Endothelial cell (in vitro differentiated cells): Measurements from ENCODE around the gene KCNE1. TPM values are rescaled to one million over a fixed set of nuclear protein-coding genes. Genes with fewer than 3 reads are reported as not detected.

Source experiments
- DNase-seq: peaks from one replicate; pipeline ENCODE4 v3.0.0; 2021; ENCODE audit warnings: low spot score
- H3K27ac Mint-ChIP-seq: one replicate; pipeline ENCODE4 v1.8.0; 2021; ENCODE audit warnings: mixed read lengths, inconsistent platforms; ENCODE audit not compliant: unreplicated experiment
- H3K27me3 Mint-ChIP-seq: one replicate; pipeline ENCODE4 v1.8.0; 2021; ENCODE audit warnings: mild to moderate bottlenecking, moderate library complexity, mixed read lengths, inconsistent platforms; ENCODE audit not compliant: unreplicated experiment
- H3K36me3 Mint-ChIP-seq: one replicate; pipeline ENCODE4 v1.8.0; 2021; ENCODE audit warnings: mild to moderate bottlenecking, low read depth, mixed read lengths, inconsistent platforms; ENCODE audit not compliant: unreplicated experiment
- H3K4me1 Mint-ChIP-seq: one replicate; pipeline ENCODE4 v1.8.0; 2021; ENCODE audit warnings: mild to moderate bottlenecking, mixed read lengths, inconsistent platforms; ENCODE audit not compliant: unreplicated experiment
- H3K4me3 Mint-ChIP-seq: one replicate; pipeline ENCODE4 v1.8.0; 2021; ENCODE audit warnings: mild to moderate bottlenecking, mixed read lengths, inconsistent platforms; ENCODE audit not compliant: unreplicated experiment
- H3K9me3 Mint-ChIP-seq: one replicate; pipeline ENCODE4 v1.8.0; 2021; ENCODE audit warnings: mixed read lengths, inconsistent platforms; ENCODE audit not compliant: unreplicated experiment
- CTCF ChIP-seq: fragments of 200-600 bp; sonication (generic); IDR thresholded peaks from one replicate; pipeline ENCODE4 v1.5.0; 2021; ENCODE audit warnings: antibody characterized with exemption; ENCODE audit not compliant: unreplicated experiment
- total RNA-seq: library from RNA; stranded (reverse); fragmentation: NEBNext Ultra II Directional; extraction: Animal tissue kit (Norgen Biotek cat#: 25700); gene quantifications from one replicate; pipeline ENCODE4 v1.2.1, GENCODE V29; 2021; ENCODE audit not compliant: unreplicated experiment

KCNE1 gene
- total RNA-seq, 1 donor from 2014 or later, result 0.26 TPM

- Mint-ChIP-seq H3K27me3 (peaks cover 4% of the 10 kb centered on the region), H3K27ac (no peak overlapping the region)
These were observed 24.8 kb upstream of the KCNE1 start for GRCh38 chr21:34536820-34537219.

GRCh38 chr21:34536311-34536710 is 24.3 kb upstream of the KCNE1 start:
- H3K4me3 Mint-ChIP-seq, result no peak overlapping the region
- H3K9me3 Mint-ChIP-seq, result no peaks in the 10 kb centered on the region
- DNase-seq, result no peak
- no peaks in the 10 kb centered on the region for H3K36me3 Mint-ChIP-seq
- peaks cover 4% of the 10 kb centered on the region for H3K4me1 Mint-ChIP-seq
- peaks cover 4% of the 10 kb centered on the region for H3K27me3 Mint-ChIP-seq
- H3K27ac Mint-ChIP-seq, result no peak overlapping the region
- no peak for TF ChIP-seq CTCF

More at GRCh38 chr21:34536820-34537219, 24.8 kb upstream of the KCNE1 start:
- no peak for DNase-seq
- H3K36me3 Mint-ChIP-seq, result no peaks in the 10 kb centered on the region
- no peaks in the 10 kb centered on the region for H3K4me1 Mint-ChIP-seq
- no peaks in the 10 kb centered on the region for H3K9me3 Mint-ChIP-seq
- H3K4me3 Mint-ChIP-seq, result no peak overlapping the region
- TF ChIP-seq CTCF, result no peak

GRCh38 chr21:34535886-34536285 is 23.9 kb upstream of the KCNE1 start:
- Mint-ChIP-seq H3K4me1 (peaks cover 4% of the 10 kb centered on the region), H3K27ac (no peak overlapping the region), H3K4me3 (no peak overlapping the region), H3K9me3 (no peaks in the 10 kb centered on the region), H3K27me3 (peaks cover 4% of the 10 kb centered on the region), H3K36me3 (no peaks in the 10 kb centered on the region)
- TF ChIP-seq CTCF, result no peak
- no peak for DNase-seq

- no peak for DNase-seq
- H3K9me3 Mint-ChIP-seq, result no peaks in the 10 kb centered on the region
- H3K4me1 Mint-ChIP-seq, result peaks cover 4% of the 10 kb centered on the region
These were observed 22.5 kb upstream of the KCNE1 start for GRCh38 chr21:34534522-34534921.

GRCh38 chr21:34533938-34534337 is 21.9 kb upstream of the KCNE1 start:
- no peak for TF ChIP-seq CTCF
- Mint-ChIP-seq H3K27me3 (peaks cover 4% of the 10 kb centered on the region), H3K4me3 (no peak overlapping the region), H3K4me1 (peaks cover 4% of the 10 kb centered on the region), H3K9me3 (no peaks in the 10 kb centered on the region), H3K36me3 (no peaks in the 10 kb centered on the region), H3K27ac (no peak overlapping the region)
- no peak for DNase-seq

More at GRCh38 chr21:34534522-34534921, 22.5 kb upstream of the KCNE1 start:
- H3K36me3 Mint-ChIP-seq, result no peaks in the 10 kb centered on the region
- H3K27ac Mint-ChIP-seq, result no peak overlapping the region
- TF ChIP-seq CTCF, result no peak
- peaks cover 4% of the 10 kb centered on the region for H3K27me3 Mint-ChIP-seq
- no peak overlapping the region for H3K4me3 Mint-ChIP-seq
